NCI-H1436 treated with DMSO at 0.1 percent for 48 hours (cell line): ENCODE results near the gene SLC51A.
"Not testable (repeated sequence)": the region's sequence is repeated elsewhere in the genome, so short reads cannot be mapped to it uniquely, and the experiment has no call there.

Source experiments
- DNase-seq: peaks from one replicate; lab custom pipeline; 2025; lab: John Stamatoyannopoulos, UW

The SLC51A gene

GRCh38 chr3:196238612-196239560 lies 22.6 kb downstream of the SLC51A start:
- DNase-seq, result no peak

GRCh38 chr3:196240424-196240823 lies 24.1 kb downstream of the SLC51A start:
- DNase-seq, result no peak

- no peak for DNase-seq
These were observed 25.4 kb downstream of the SLC51A start for GRCh38 chr3:196241704-196242103.

GRCh38 chr3:196244166-196244565 lies 27.8 kb downstream of the SLC51A start:
- DNase-seq, result not testable (repeated sequence)

GRCh38 chr3:196246612-196247308 lies 30.4 kb downstream of the SLC51A start:
- no peak for DNase-seq

- no peak for DNase-seq
These were observed 35.6 kb downstream of the SLC51A start for GRCh38 chr3:196251918-196252317.

GRCh38 chr3:196254376-196255283 lies 38.3 kb downstream of the SLC51A start:
- no peak for DNase-seq

- no peak for DNase-seq
These were observed 39.4 kb downstream of the SLC51A start for GRCh38 chr3:196255776-196256175.

- DNase-seq, result no peak
These were observed 44.5 kb downstream of the SLC51A start for GRCh38 chr3:196260784-196261183.

- DNase-seq, result no peak
These were observed 47.5 kb downstream of the SLC51A start for GRCh38 chr3:196263819-196264218.

GRCh38 chr3:196268284-196269163 lies 52.2 kb downstream of the SLC51A start:
- DNase-seq, result no peak

- DNase-seq, result no peak
These were observed 54.2 kb downstream of the SLC51A start for GRCh38 chr3:196270499-196270898.

GRCh38 chr3:196272826-196273225 lies 56.5 kb downstream of the SLC51A start:
- DNase-seq, result no peak

GRCh38 chr3:196273655-196274054 lies 57.3 kb downstream of the SLC51A start:
- DNase-seq, result no peak

GRCh38 chr3:196274585-196274984 lies 58.3 kb downstream of the SLC51A start:
- DNase-seq, result no peak

- DNase-seq, result no peak
These were observed 58.8 kb downstream of the SLC51A start for GRCh38 chr3:196275126-196275525.

GRCh38 chr3:196280689-196281440 lies 64.5 kb downstream of the SLC51A start:
- DNase-seq, result no peak

- DNase-seq, result no peak
These were observed 65.6 kb downstream of the SLC51A start for GRCh38 chr3:196281962-196282361.
